Measurements from ENCODE around the gene ZBED3.

ZBED3 gene

DNA sequence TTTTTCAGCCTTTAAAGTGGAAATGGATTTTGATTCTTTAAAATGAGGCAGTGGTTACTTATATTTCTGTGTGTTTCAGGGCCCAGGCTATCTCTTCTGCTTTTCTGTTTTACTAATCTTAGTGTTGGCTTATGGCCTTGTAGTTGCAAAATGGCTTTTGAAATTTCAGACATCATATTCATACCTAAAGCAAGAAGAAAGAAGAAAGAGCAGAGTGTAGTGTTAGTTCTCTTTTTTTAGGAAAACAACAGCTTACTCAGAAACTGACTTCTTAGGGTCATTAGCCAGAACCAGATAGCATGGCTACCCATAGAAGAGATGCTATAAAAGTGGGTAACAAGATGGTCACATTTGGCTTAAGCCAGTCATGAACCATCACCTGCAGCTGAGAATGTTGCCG is 20.9 kb downstream of the ZBED3 start:
- DNase-seq (ENCODE audit: low read depth) = no peak
- TF ChIP-seq, protein P1, sequence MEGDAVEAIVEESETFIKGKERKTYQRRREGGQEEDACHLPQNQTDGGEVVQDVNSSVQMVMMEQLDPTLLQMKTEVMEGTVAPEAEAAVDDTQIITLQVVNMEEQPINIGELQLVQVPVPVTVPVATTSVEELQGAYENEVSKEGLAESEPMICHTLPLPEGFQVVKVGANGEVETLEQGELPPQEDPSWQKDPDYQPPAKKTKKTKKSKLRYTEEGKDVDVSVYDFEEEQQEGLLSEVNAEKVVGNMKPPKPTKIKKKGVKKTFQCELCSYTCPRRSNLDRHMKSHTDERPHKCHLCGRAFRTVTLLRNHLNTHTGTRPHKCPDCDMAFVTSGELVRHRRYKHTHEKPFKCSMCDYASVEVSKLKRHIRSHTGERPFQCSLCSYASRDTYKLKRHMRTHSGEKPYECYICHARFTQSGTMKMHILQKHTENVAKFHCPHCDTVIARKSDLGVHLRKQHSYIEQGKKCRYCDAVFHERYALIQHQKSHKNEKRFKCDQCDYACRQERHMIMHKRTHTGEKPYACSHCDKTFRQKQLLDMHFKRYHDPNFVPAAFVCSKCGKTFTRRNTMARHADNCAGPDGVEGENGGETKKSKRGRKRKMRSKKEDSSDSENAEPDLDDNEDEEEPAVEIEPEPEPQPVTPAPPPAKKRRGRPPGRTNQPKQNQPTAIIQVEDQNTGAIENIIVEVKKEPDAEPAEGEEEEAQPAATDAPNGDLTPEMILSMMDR (IDR thresholded peaks at IDR 0.05; ENCODE audit: low read depth, low read length, missing control alignments) = no peak
- in situ Hi-C loops (cut with HindIII; ENCODE audit: low sequenced_read_pairs) = no loop called here
- no peak overlapping the region for H3K4me3 ChIP-seq (ENCODE audit: low read depth, low read length)

DNA sequence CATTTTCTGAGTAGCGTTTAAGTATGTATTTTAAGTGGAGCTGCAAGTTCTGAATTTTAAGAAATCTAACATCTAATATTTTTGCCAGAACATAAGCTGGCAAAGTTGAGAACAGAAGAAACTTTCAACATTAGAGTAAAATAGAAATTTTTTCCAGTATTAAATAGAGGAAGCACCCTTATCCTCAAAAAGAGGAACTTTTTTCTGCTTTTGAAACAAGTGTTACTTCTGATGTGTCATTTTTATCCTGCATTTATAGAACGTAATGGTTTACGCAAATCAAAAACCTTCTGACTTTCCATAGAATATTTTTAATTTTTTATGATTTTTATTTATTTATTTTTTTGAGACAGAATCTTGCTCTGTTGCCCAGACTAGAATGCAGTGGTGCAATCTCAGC is 21.8 kb downstream of the ZBED3 start:
- no peak overlapping the region for H3K4me3 ChIP-seq (ENCODE audit: low read depth, low read length)
- in situ Hi-C loops (cut with HindIII; ENCODE audit: low sequenced_read_pairs) = no loop called here
- no peak for DNase-seq (ENCODE audit: low read depth)
- TF ChIP-seq, protein P1 (IDR thresholded peaks at IDR 0.05; ENCODE audit: low read depth, low read length, missing control alignments) = no peak

DNA sequence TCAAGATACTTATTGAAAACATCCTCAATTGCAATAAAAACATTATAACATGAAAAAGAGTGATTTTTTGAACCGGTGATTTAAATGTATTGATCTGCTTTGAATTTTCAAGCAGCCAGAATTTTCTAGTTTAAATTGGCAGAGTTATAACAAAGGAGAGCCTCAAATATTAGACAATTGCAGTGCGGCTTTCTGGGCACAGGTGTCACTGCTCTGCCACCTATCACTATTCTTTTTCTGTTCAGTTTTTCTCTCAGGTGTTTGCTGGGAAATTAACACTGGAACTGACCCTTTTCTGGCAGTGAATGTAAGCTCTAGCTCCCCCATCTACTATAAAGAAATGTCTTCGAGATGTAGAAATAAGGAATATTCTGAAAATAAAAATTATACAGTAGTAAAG is 23.0 kb downstream of the ZBED3 start:
- TF ChIP-seq, protein P1 (IDR thresholded peaks at IDR 0.05; ENCODE audit: low read depth, low read length, missing control alignments) = no peak
- no peak overlapping the region for H3K4me3 ChIP-seq (ENCODE audit: low read depth, low read length)
- in situ Hi-C loops (cut with HindIII; ENCODE audit: low sequenced_read_pairs) = no loop called here
- DNase-seq (ENCODE audit: low read depth) = no peak

DNA sequence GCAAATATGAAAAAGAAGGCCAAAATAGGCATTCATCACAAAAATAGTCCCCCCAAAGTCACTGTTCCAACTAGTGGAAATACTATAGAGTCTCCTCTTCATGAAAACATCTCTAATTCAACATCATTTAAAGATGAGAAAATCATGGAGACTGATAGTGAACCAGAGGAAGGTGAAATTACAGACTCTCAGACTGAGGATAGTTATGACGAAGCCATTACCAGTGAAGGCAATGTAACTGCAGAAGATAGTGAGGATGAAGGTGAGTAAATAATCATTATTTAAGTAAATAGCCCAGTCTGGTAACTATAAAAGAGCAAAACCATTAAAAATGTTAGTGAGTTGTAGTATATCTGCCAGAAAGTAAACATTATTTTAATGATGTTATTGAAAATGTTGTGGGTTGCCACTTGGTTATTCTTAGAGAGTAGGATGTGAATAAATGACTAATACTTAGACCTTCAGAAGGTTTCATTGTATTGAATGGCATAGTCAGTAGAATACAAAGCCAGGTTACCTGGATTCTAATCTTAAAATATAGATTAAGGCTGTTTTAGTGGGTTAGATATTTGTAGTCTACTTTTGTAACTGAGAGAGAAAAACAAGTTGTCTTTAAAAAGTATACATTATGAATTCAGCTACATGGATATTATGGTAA is 40.5 kb downstream of the ZBED3 start:
- in situ Hi-C loops (cut with HindIII; ENCODE audit: low sequenced_read_pairs) = no loop called here
- TF ChIP-seq, protein P1 (IDR thresholded peaks at IDR 0.05; ENCODE audit: low read depth, low read length, missing control alignments) = no peak
- H3K4me3 ChIP-seq (ENCODE audit: low read depth, low read length) = no peak overlapping the region
- no peak for DNase-seq (ENCODE audit: low read depth)

DNA sequence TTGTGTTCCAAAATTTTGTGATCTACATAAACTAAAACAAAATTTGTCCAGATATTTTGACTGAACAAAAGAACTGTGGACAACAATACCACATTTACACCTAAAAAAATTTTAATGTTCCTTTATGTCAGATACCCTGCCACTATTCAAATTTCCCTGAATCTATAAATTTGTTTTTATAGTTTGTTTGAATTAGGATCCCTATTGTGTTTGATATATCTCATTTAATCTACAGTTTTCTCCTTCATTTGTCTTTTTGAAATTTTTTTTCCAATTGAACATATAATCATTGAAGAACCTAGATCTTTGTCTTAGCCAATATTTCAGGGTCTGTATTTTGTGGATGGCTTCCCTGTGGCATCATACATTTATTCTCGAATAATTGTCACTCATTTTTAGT is 51.1 kb downstream of the ZBED3 start:
- in situ Hi-C loops (cut with HindIII; ENCODE audit: low sequenced_read_pairs) = no loop called here
- no peak overlapping the region for H3K4me3 ChIP-seq (ENCODE audit: low read depth, low read length)
- TF ChIP-seq, protein P1 (IDR thresholded peaks at IDR 0.05; ENCODE audit: low read depth, low read length, missing control alignments) = no peak
- no peak for DNase-seq (ENCODE audit: low read depth)

DNA sequence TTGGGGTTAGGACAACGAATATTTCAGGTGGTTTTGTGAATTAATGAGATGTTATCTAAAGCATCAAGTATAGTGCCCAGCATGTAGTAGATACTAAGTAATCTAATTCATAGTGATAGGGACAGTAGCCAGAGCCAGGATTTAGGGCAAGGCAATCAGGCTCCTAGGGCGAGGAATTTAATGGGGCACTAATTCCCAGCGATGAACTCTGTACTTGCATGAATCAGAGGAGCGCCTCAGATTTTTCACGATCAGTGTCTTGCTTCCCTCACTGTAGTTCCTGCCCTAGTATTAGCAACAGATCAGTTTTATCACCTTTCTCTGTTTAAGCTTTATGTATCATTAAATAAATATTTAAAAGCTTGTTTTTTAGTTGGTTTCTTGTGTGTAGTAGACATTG is 53.7 kb downstream of the ZBED3 start:
- in situ Hi-C loops (cut with HindIII; ENCODE audit: low sequenced_read_pairs) = no loop called here
- TF ChIP-seq, protein P1 (IDR thresholded peaks at IDR 0.05; ENCODE audit: low read depth, low read length, missing control alignments) = no peak
- H3K4me3 ChIP-seq (ENCODE audit: low read depth, low read length) = no peak overlapping the region
- no peak for DNase-seq (ENCODE audit: low read depth)
